Coronary artery (tissue), 2 donors: ENCODE results near the gene SLC9A3.

Experiments
- DNase-seq: peaks from one replicate; pipeline ENCODE4 v3.0.0-alpha.2; 2017; ENCODE audit warnings: low spot score
- H3K27ac ChIP-seq, 2 donors: fragments of 200-600 bp; sonication (generic); one replicate each; pipeline ENCODE4 v1.5.1; 2016 to 2019
- H3K4me3 ChIP-seq: fragments of 200-600 bp; sonication (generic); 2 replicates; pipeline ENCODE4 v1.5.1; 2016; ENCODE audit warnings: mild to moderate bottlenecking, moderate library complexity
- CTCF ChIP-seq: fragments of 200-600 bp; sonication (generic); IDR thresholded peaks from one replicate; pipeline ENCODE4 v1.5.1; 2019; ENCODE audit warnings: antibody characterized with exemption

Gene SLC9A3

GRCh38 chr5:434443-435146 is 89.7 kb downstream of the SLC9A3 start:
- TF ChIP-seq CTCF, result no peak
- no peak overlapping the region for H3K27ac ChIP-seq
- no peak overlapping the region for H3K4me3 ChIP-seq
- DNase-seq, result no peak

DNA sequence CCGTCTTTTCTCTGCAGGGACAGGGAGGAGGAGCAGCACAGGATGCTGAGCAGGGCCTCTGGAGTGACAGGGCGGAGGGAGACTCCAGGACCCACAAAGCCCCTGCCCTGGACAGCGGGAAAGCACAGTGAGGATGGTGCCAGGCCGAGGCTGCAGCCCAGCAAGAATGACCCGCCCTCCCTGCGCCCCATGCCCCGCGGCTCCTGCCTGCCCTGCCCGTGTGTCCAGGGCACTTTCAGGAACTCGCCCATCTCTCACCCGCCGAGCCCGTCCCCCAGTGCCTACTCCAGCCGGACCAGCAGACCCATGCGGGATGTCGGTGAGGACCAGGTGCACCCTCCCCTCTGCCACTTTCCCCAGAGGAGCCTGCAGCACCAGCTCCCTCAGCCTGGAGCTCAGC is 90.4 kb downstream of the SLC9A3 start:
- Histone ChIP-seq H3K27ac (no peak overlapping the region), H3K4me3 (no peak overlapping the region)
- DNase-seq, result no peak
- TF ChIP-seq CTCF, result no peak

DNA sequence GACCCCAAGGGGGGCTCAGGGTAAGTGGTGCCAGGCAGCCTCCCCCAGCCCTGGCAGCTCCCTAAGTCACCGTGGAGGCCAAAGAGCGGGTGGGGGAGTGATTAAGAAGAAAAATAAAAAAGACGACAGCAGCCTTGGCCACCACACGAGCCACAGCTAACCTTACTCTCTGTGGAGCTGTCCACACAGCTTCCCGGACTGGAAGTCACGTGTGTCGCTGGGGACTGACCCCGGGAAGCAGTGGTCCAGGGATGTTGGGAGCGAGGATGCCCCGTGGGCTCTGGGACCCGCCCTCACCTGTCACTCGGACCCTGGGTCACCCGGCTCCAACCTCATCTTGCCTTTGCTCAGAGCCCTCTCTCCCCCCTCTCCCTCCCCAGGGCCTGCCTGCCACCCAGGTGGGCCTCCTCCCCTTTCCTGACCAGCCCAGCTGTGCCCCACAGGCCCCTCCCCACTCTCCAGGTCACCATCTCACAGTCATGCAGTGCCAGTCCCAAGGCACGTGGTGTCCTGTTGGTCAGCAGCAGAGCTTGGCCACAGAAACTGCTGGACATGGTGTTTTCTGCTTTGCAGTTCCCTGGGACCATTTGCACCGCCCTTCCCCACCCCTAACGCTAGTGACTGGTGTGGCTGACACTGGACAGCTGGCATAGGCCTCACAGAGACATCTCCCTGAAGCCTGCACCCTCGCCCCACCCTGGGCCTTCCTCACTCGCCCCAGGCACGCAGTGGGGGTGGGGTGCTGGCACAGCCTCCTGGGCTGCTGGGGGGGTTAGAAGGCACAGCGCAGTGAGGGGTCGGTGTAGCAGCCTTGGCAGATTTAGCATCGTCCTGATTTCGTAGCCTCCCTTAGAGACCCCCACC is 91.1 kb downstream of the SLC9A3 start:
- Histone ChIP-seq H3K4me3 (no peak overlapping the region), H3K27ac (no peak overlapping the region)
- no peak for TF ChIP-seq CTCF
- DNase-seq, result no peak

- DNase-seq, result no peak
- Histone ChIP-seq H3K27ac (no peak overlapping the region), H3K4me3 (no peak overlapping the region)
- no peak for TF ChIP-seq CTCF
These were observed 91.9 kb downstream of the SLC9A3 start for GRCh38 chr5:432201-432927.

GRCh38 chr5:431711-432050 is 92.6 kb downstream of the SLC9A3 start:
- Histone ChIP-seq H3K4me3 (no peak overlapping the region), H3K27ac (no peak overlapping the region)
- no peak for TF ChIP-seq CTCF
- DNase-seq, result no peak

DNA sequence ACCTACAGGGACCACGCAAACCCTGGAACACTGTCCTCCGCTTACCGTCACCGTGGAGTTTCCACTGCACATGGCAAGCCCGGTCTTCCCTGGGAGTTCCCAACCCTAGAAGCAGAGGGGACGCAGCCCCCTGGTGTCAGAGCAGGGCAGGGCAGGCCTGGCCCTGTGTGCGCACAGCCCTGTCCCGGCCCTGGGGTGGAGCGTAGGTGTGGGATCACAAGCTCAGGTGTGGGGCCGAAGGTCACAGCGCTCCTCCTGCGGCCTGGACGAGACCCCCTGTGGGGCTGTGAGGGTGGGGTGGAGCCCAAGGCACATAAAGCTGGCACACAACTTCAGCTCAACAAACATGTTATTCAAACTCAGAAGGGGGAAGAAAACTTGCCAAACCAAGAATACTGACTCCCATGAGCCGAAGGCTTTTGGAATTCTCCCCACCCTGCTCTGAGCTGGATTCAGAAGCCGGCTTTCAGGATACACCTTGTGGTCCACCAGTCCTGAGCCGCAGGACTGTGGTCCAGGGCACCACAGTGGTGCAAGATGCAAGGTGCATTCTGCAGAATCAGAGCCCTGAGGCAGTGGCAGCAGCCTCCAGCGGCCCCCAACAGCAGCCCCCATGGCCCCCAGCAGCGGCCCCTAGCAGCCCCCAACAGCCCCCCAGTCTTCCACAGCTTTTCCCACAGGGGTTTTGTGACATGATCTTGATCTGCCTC is 93.1 kb downstream of the SLC9A3 start:
- peak; percentile 71 for DNase-seq
- H3K27ac ChIP-seq, result no peak overlapping the region
- H3K4me3 ChIP-seq, result no peak overlapping the region
- TF ChIP-seq CTCF, result peak; percentile 46
